HG03139 (cell line): ENCODE results near the gene DNAJB1.

Source experiments
- ATAC-seq: cut with Tn5 transposase; IDR thresholded peaks from one replicate; pipeline ENCODE4 v1.9.1; 2021; ENCODE audit not compliant: unreplicated experiment

Gene DNAJB1

GRCh38 chr19:14496834-14497227 lies 21.4 kb downstream of the DNAJB1 start:
- ATAC-seq = no peak

- ATAC-seq = no peak
Observed at GRCh38 chr19:14496029-14496833, 22.0 kb downstream of the DNAJB1 start, which contains the start of gene GIPC1. Gene GIPC1 (minus strand): TSS chr19:14496127. CDS start chr19:14482976, 13,151 bp downstream.

- no peak for ATAC-seq
Observed at GRCh38 chr19:14495672-14496028, 22.5 kb downstream of the DNAJB1 start.

- ATAC-seq = no peak
Observed at GRCh38 chr19:14494910-14495671, 23.1 kb downstream of the DNAJB1 start.

GRCh38 chr19:14494411-14494810 lies 23.8 kb downstream of the DNAJB1 start:
- ATAC-seq = no peak

GRCh38 chr19:14492756-14493337 lies 25.4 kb downstream of the DNAJB1 start:
- ATAC-seq = no peak

- ATAC-seq = no peak
Observed at GRCh38 chr19:14487370-14488125, 30.6 kb downstream of the DNAJB1 start.

GRCh38 chr19:14482172-14482941 lies 35.8 kb downstream of the DNAJB1 start:
- no peak for ATAC-seq

- ATAC-seq = no peak
Observed at GRCh38 chr19:14480700-14481079, 37.5 kb downstream of the DNAJB1 start.

- ATAC-seq = no peak
Observed at GRCh38 chr19:14479975-14480699, 38.1 kb downstream of the DNAJB1 start.

GRCh38 chr19:14479309-14479974 lies 38.8 kb downstream of the DNAJB1 start:
- ATAC-seq = no peak

GRCh38 chr19:14478113-14478545 lies 40.1 kb downstream of the DNAJB1 start:
- no peak for ATAC-seq

GRCh38 chr19:14477418-14478112 lies 40.6 kb downstream of the DNAJB1 start:
- no peak for ATAC-seq

- no peak for ATAC-seq
Observed at GRCh38 chr19:14476673-14477401, 41.4 kb downstream of the DNAJB1 start.

GRCh38 chr19:14476327-14476672 lies 41.9 kb downstream of the DNAJB1 start:
- no peak for ATAC-seq

- ATAC-seq = no peak
Observed at GRCh38 chr19:14475251-14476073, 42.7 kb downstream of the DNAJB1 start, which contains the start of gene PTGER1. Gene PTGER1 (minus strand): TSS chr19:14475354. CDS start chr19:14474320, 1,034 bp downstream.

GRCh38 chr19:14474827-14475226 lies 43.4 kb downstream of the DNAJB1 start:
- ATAC-seq = no peak
